ENCODE results near the gene CTNND1. TPM values are rescaled to one million over a fixed set of nuclear protein-coding genes. Genes with fewer than 3 reads are reported as not detected.

Gene CTNND1
- total RNA-seq, 4 donors from 2014 or later: 178 to 238 (median 202) TPM

GRCh38 chr11:57728829-57729228, 32.8 kb upstream of the CTNND1 start:
- Histone ChIP-seq H3K4me1 (no peaks in the 10 kb centered on the region), H3K4me3 (replicated peaks in 1 of 3) (no peak overlapping the region), H3K36me3 (no peaks in the 10 kb centered on the region), H3K27me3 (no peaks in the 10 kb centered on the region), H3K27ac (no peak overlapping the region), H3K9me3 (no peaks in the 10 kb centered on the region)
- 70 to 74% methylated on average over 7 of the region's 7 CpGs for WGBS, 2 donors
- TF ChIP-seq POLR2A (IDR thresholded peaks at IDR 0.05) (no peak), CTCF (IDR thresholded peaks at IDR 0.05) (no peak)
- intact Hi-C loops (cut with DNase I): no loop called here
- DNase-seq: no peak

GRCh38 chr11:57729479-57729878, 32.1 kb upstream of the CTNND1 start:
- intact Hi-C loops (cut with DNase I): no loop called here
- no peaks in the 10 kb centered on the region for H3K9me3 ChIP-seq
- H3K4me3 ChIP-seq (replicated peaks in 1 of 3): no peak overlapping the region
- no peaks in the 10 kb centered on the region for H3K4me1 ChIP-seq
- no peaks in the 10 kb centered on the region for H3K27me3 ChIP-seq
- H3K36me3 ChIP-seq: no peaks in the 10 kb centered on the region
- DNase-seq: no peak
- TF ChIP-seq CTCF (IDR thresholded peaks at IDR 0.05): no peak
- no peak for TF ChIP-seq POLR2A (IDR thresholded peaks at IDR 0.05)
- 94 to 96% methylated on average over 7 of the region's 7 CpGs for WGBS, 2 donors
- H3K27ac ChIP-seq: no peak overlapping the region

GRCh38 chr11:57732661-57733060, 28.9 kb upstream of the CTNND1 start:
- peaks cover 0 to under 1% of the 10 kb centered on the region in 2 donors for H3K36me3 ChIP-seq
- TF ChIP-seq CTCF (IDR thresholded peaks at IDR 0.05) (no peak), POLR2A (IDR thresholded peaks at IDR 0.05) (no peak)
- no peak overlapping the region for H3K4me3 ChIP-seq (replicated peaks in 1 of 3)
- 100% methylated on average over 1 of the region's 1 CpG for WGBS, 2 donors
- no peak overlapping the region for H3K27ac ChIP-seq
- DNase-seq: no peak
- no peaks in the 10 kb centered on the region for H3K27me3 ChIP-seq
- H3K4me1 ChIP-seq: no peaks in the 10 kb centered on the region
- no peaks in the 10 kb centered on the region for H3K9me3 ChIP-seq
- intact Hi-C loops (cut with DNase I): no loop called here

- no peaks in the 10 kb centered on the region for H3K9me3 ChIP-seq
- TF ChIP-seq CTCF (IDR thresholded peaks at IDR 0.05): no peak
- TF ChIP-seq POLR2A (IDR thresholded peaks at IDR 0.05): no peak
- H3K4me3 ChIP-seq (replicated peaks in 1 of 3): no peak overlapping the region
- H3K27me3 ChIP-seq: no peaks in the 10 kb centered on the region
- no peaks in the 10 kb centered on the region for H3K4me1 ChIP-seq
- WGBS, 2 donors: 79 to 86% methylated on average over 3 of the region's 3 CpGs
- peaks cover 7 to 12% of the 10 kb centered on the region in 2 donors for H3K36me3 ChIP-seq
- DNase-seq: no peak
- no peak overlapping the region for H3K27ac ChIP-seq
- intact Hi-C loops (cut with DNase I): no loop called here
These were observed 25.8 kb upstream of the CTNND1 start for GRCh38 chr11:57735619-57736298.
